Measurements from ENCODE around the gene TEX35.
"Not testable (repeated sequence)": the region's sequence is repeated elsewhere in the genome, so short reads cannot be mapped to it uniquely, and the experiment has no call there.

The TEX35 gene

GRCh38 chr1:178541829-178542553 lies 29.1 kb downstream of the TEX35 start:
- DNase-seq (ENCODE audit: low read depth): peak; percentile 37

GRCh38 chr1:178542554-178543289 lies 29.8 kb downstream of the TEX35 start:
- peak; percentile 77 for DNase-seq (ENCODE audit: low read depth)

GRCh38 chr1:178543290-178543607 lies 30.3 kb downstream of the TEX35 start:
- DNase-seq (ENCODE audit: low read depth): no peak

- DNase-seq (ENCODE audit: low read depth): no peak
Measured at GRCh38 chr1:178544531-178544930, 31.6 kb downstream of the TEX35 start.

GRCh38 chr1:178548108-178548507 lies 35.2 kb downstream of the TEX35 start:
- no peak for DNase-seq (ENCODE audit: low read depth)

GRCh38 chr1:178551307-178551706 lies 38.4 kb downstream of the TEX35 start:
- DNase-seq (ENCODE audit: low read depth): no peak

GRCh38 chr1:178551940-178552339 lies 39.0 kb downstream of the TEX35 start:
- DNase-seq (ENCODE audit: low read depth): no peak

- DNase-seq (ENCODE audit: low read depth): no peak
Measured at GRCh38 chr1:178552856-178553255, 39.9 kb downstream of the TEX35 start.

- DNase-seq (ENCODE audit: low read depth): not testable (repeated sequence)
Measured at GRCh38 chr1:178554351-178554750, 41.4 kb downstream of the TEX35 start.

GRCh38 chr1:178555613-178556012 lies 42.7 kb downstream of the TEX35 start:
- not testable (repeated sequence) for DNase-seq (ENCODE audit: low read depth)

- not testable (repeated sequence) for DNase-seq (ENCODE audit: low read depth)
Measured at GRCh38 chr1:178558816-178559215, 45.9 kb downstream of the TEX35 start.

GRCh38 chr1:178560871-178561376 lies 48.0 kb downstream of the TEX35 start:
- no peak for DNase-seq (ENCODE audit: low read depth)

- no peak for DNase-seq (ENCODE audit: low read depth)
Measured at GRCh38 chr1:178563099-178563820, 50.4 kb downstream of the TEX35 start.

- DNase-seq (ENCODE audit: low read depth): no peak
Measured at GRCh38 chr1:178564086-178564782, 51.3 kb downstream of the TEX35 start.

- DNase-seq (ENCODE audit: low read depth): no peak
Measured at GRCh38 chr1:178564783-178565180, 51.9 kb downstream of the TEX35 start.

- no peak for DNase-seq (ENCODE audit: low read depth)
Measured at GRCh38 chr1:178565586-178565985, 52.7 kb downstream of the TEX35 start.

GRCh38 chr1:178566187-178566586 lies 53.3 kb downstream of the TEX35 start:
- DNase-seq (ENCODE audit: low read depth): no peak

- no peak for DNase-seq (ENCODE audit: low read depth)
Measured at GRCh38 chr1:178571807-178572206, 58.9 kb downstream of the TEX35 start.

Data from CMK (cell line).